CD4-positive, CD25-positive, alpha-beta regulatory T cell (primary cell): ENCODE data around the gene CYREN. TPM values are rescaled to one million over a fixed set of nuclear protein-coding genes. Genes with fewer than 3 reads are reported as not detected.
A peak's percentile ranks its signal among the peaks of the same experiment; 100 is the strongest.
"Not testable (repeated sequence)": the region's sequence is repeated elsewhere in the genome, so short reads cannot be mapped to it uniquely, and the experiment has no call there.

Experiments used
- ATAC-seq, 2 donors: fragments of 150-1000 bp; cut with Tn5 transposase; one replicate each; pipeline ENCODE4 v1.10.0; 2021; ENCODE audit warnings: low read depth in 2 of 2, moderate number of reproducible peaks in 2 of 2, moderate library complexity in 1 of 2
- DNase-seq, 3 donors: peaks; one replicate each; pipeline versions ENCODE4 v3.0.0 to v3.0.0-alpha.2; 2012 to 2022; ENCODE audit warnings: mixed read lengths in 1 of 3
- H3K27ac ChIP-seq: one replicate; pipeline ENCODE4 v1.7.0; 2013; ENCODE audit warnings: mild to moderate bottlenecking, low read length; ENCODE audit not compliant: insufficient read depth, poor library complexity, severe bottlenecking
- H3K27me3 ChIP-seq: one replicate; pipeline ENCODE4 v1.7.0; 2013; ENCODE audit warnings: low read length; ENCODE audit not compliant: control insufficient read depth, insufficient read depth
- H3K36me3 ChIP-seq: one replicate; pipeline ENCODE4 v1.7.0; 2013; ENCODE audit warnings: mild to moderate bottlenecking, low read length, moderate library complexity; ENCODE audit not compliant: control insufficient read depth, insufficient read depth
- H3K4me1 ChIP-seq: 2 replicates; pipeline ENCODE4 v1.7.0; 2013; ENCODE audit warnings: mild to moderate bottlenecking, low read length; ENCODE audit not compliant: insufficient read depth, control insufficient read depth, poor library complexity, severe bottlenecking
- H3K4me3 ChIP-seq: one replicate; pipeline ENCODE4 v1.7.0; 2013; ENCODE audit warnings: low read depth, mild to moderate bottlenecking, low read length, moderate library complexity
- H3K9me3 ChIP-seq, 2 experiments: 1 replicate in 1 of 2; 2 replicates in 1 of 2; pipeline ENCODE4 v1.7.0; 2013; ENCODE audit warnings: low read length in 2 of 2, mild to moderate bottlenecking in 1 of 2, moderate library complexity in 1 of 2; ENCODE audit not compliant: control insufficient read depth in 2 of 2
- H3K27ac Mint-ChIP-seq, 3 donors: one replicate each; pipeline ENCODE4 v1.8.0; 2020 to 2022; ENCODE audit warnings: mild to moderate bottlenecking in 3 of 3, mixed read lengths in 3 of 3, moderate library complexity in 2 of 3
- H3K27me3 Mint-ChIP-seq: one replicate; pipeline ENCODE4 v1.8.0; 2022; ENCODE audit warnings: mild to moderate bottlenecking, mixed read lengths
- H3K36me3 Mint-ChIP-seq: one replicate; pipeline ENCODE4 v1.8.0; 2020; ENCODE audit warnings: mixed read lengths
- H3K4me1 Mint-ChIP-seq, 4 donors: one replicate each; pipeline ENCODE4 v1.8.0; 2020 to 2022; ENCODE audit warnings: mixed read lengths in 4 of 4, mild to moderate bottlenecking in 1 of 4
- H3K4me3 Mint-ChIP-seq, 4 donors: one replicate each; pipeline ENCODE4 v1.8.0; 2020 to 2022; ENCODE audit warnings: mild to moderate bottlenecking in 4 of 4, mixed read lengths in 4 of 4, moderate library complexity in 3 of 4
- H3K9me3 Mint-ChIP-seq, 7 donors: one replicate each; pipeline ENCODE4 v1.8.0; 2020 to 2022; ENCODE audit warnings: mixed read lengths in 7 of 7, mild to moderate bottlenecking in 3 of 7, moderate library complexity in 2 of 7
- polyA plus RNA-seq, 4 donors: library from polyadenylated mRNA; unstranded; fragments of 300-500 nt; fragmentation: Illumina TruSeq; gene quantifications; one replicate each; pipeline ENCODE4 v1.2.3, GENCODE V29; 2021
- total RNA-seq: library from RNA; stranded (reverse); gene quantifications from one replicate; pipeline ENCODE4 v1.2.3, GENCODE V29; 2022

CYREN gene
- total and polyA plus RNA-seq, 5 donors from 2014 or later, result 20.1 to 39.8 (median 28.3) TPM

DNA sequence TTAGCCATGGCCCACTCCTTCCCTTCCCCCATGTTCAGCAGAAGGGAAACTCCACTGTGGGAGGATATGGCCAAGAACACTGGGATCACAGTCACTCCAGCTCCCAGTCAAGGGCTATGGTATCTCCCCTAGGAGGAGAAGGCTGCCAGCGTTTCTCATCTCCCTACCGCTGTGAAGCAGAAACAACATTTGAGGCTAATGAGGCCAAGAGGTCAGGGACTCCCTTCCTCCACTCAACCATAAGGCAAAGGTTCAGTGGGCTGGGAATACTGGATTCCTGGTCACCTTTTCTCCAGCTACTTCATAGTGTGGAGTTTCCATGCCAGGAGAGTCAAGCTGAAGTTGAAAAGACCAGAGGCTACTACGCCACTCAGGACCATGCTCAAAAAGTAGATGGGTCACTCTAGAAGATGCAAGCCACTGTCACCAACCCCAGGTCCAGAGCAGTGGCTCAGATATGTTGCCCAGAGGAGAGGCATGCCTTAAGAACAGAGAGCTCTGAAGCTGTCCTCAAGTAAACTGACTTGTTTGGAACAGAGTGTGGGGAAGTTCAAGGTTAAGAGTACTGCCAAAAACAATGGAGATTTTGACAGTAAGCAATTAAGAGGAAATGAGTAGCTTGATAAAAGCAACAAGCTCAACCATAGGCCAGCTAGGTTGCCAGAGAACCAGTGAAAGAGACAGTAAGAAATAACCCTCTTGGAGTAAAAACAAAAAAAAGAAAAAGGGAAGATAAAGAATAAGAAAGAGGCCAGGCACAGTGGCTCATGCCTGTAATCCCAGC, 26.4 kb downstream of the CYREN start:
- DNase-seq, result no peak
- Mint-ChIP-seq H3K27ac (peak overlapping the region in 2 of 3 donors; percentile 6 to 60), H3K27me3 (peaks cover 7% of the 10 kb centered on the region), H3K9me3 (peaks cover 0 to 12% (median 2%) of the 10 kb centered on the region in 7 donors), H3K4me3 (peak overlapping the region in 1 of 4 donors; percentile 13), H3K4me1 (peaks cover 1 to 38% (median 26%) of the 10 kb centered on the region in 4 donors), H3K36me3 (peaks cover 9% of the 10 kb centered on the region)
- Histone ChIP-seq H3K9me3 (no peaks in the 10 kb centered on the region), H3K4me1 (peaks cover 28% of the 10 kb centered on the region), H3K36me3 (no peaks in the 10 kb centered on the region), H3K27ac (no peak overlapping the region), H3K4me3 (no peak overlapping the region), H3K27me3 (no peaks in the 10 kb centered on the region)
- no peak for ATAC-seq

DNA sequence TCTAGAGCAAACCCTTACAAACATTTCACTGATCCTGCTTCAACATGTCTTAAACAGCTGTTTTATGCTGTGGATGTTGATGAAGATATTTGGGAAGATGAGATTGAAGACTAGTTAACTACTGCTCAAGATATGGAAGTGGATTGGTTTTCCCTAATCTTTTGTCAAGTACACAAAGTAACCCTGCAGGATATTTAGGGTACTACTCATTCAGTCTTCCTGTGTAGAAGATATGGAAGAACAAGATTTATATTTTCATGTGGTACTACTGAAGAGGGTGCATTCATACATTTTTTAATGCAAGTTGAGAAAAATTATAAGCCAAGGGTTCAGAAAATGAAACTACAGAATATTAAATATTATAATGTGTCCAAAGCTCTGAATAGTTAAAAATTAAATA, 40.9 kb downstream of the CYREN start:
- Histone ChIP-seq H3K27ac (no peak overlapping the region), H3K27me3 (no peaks in the 10 kb centered on the region)
- ATAC-seq, result no peak

DNA sequence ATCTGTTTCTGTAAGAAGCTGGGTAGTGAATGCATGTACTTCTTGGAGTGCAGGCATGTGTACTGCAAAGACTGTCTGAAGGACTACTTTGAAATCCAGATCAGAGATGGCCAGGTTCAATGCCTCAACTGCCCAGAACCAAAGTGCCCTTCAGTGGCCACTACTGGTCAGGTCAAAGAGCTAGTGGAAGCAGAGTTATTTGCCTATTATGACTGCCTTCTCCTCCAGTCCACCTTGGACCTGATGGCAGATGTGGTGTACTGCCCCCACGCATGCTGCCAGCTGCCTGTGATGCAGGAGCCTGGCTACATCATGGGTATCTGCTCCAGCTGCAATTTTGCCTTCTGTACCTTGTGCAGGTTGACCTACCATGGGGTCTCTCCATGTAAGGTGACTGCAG, 41.6 kb downstream of the CYREN start:
- peaks cover 6% of the 10 kb centered on the region for H3K36me3 Mint-ChIP-seq
- no peaks in the 10 kb centered on the region for H3K27me3 ChIP-seq
- no peaks in the 10 kb centered on the region for H3K27me3 Mint-ChIP-seq
- H3K4me3 ChIP-seq, result no peak overlapping the region
- no peak overlapping the region for H3K4me3 Mint-ChIP-seq
- H3K27ac Mint-ChIP-seq, result no peak overlapping the region
- no peak overlapping the region for H3K27ac ChIP-seq
- no peaks in the 10 kb centered on the region for H3K36me3 ChIP-seq
- ATAC-seq (no peak), DNase-seq (no peak)
- H3K4me1 Mint-ChIP-seq, result peaks cover 0 to 8% (median 6%) of the 10 kb centered on the region in 4 donors
- H3K4me1 ChIP-seq, result no peaks in the 10 kb centered on the region
- H3K9me3 ChIP-seq, result peaks cover 0 to 4% of the 10 kb centered on the region in 2 experiments
- H3K9me3 Mint-ChIP-seq, result peaks cover 0 to 15% (median 4%) of the 10 kb centered on the region in 7 donors

More for the DNA sequence above, 40.9 kb downstream of the CYREN start:
- no peak for DNase-seq
- Mint-ChIP-seq H3K9me3 (peaks cover 0 to 14% (median 3%) of the 10 kb centered on the region in 7 donors), H3K27ac (no peak overlapping the region), H3K4me1 (peaks cover 0 to 8% (median 4%) of the 10 kb centered on the region in 4 donors), H3K27me3 (no peaks in the 10 kb centered on the region), H3K4me3 (no peak overlapping the region), H3K36me3 (peaks cover 5% of the 10 kb centered on the region)
- Histone ChIP-seq H3K9me3 (peaks cover 0 to 4% of the 10 kb centered on the region in 2 experiments), H3K4me1 (no peaks in the 10 kb centered on the region), H3K4me3 (no peak overlapping the region), H3K36me3 (no peaks in the 10 kb centered on the region)

DNA sequence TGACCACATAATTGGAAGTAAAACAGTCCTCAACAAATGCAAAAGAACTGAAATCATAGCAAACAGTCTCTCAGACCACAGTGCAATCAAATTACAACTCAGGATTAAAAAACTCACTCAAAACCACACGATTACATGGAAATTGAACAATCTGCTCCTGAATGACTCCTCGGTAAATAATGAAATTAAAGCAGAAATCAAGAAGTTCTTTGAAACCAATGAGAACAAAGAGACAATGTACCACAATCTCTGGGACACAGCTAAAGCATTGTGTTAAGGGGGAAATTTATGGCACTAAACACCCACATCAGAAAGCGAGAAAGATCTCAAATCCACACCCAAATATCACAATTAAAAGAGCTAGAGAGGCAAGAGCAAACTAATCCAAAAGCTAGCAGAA, 45.9 kb downstream of the CYREN start:
- not testable (repeated sequence) for DNase-seq, H3K27ac ChIP-seq, ATAC-seq, H3K4me3 ChIP-seq, H3K4me1 Mint-ChIP-seq, H3K27me3 ChIP-seq, H3K36me3 ChIP-seq, H3K27ac Mint-ChIP-seq, H3K4me3 Mint-ChIP-seq, H3K27me3 Mint-ChIP-seq, H3K36me3 Mint-ChIP-seq, H3K9me3 ChIP-seq, H3K4me1 ChIP-seq
- peaks cover 0 to 12% (median 8%) of the 10 kb centered on the region in 7 donors for H3K9me3 Mint-ChIP-seq

DNA sequence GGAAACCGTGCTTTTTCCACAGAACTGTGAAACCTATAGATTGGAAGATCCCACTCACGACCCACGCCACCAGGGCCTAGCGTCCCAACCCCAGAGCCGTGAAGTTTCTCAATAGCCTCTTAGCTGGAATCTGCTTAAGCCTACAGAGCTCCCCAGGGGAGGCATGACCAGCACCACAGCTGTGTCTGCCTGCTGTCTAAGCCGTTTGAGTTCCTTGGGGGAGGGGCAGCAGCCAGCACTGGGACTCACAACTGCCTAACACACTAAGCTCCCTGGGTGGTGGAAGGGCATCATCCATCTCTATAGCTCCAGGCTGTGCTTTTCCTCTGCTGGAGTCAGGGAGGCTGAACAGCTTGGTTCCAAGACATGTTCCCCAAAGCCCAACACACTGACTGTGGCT, 48.6 kb downstream of the CYREN start:
- H3K4me3 Mint-ChIP-seq, result no peak overlapping the region
- no peaks in the 10 kb centered on the region for H3K4me1 ChIP-seq
- no peaks in the 10 kb centered on the region for H3K36me3 ChIP-seq
- no peak overlapping the region for H3K27ac Mint-ChIP-seq
- no peak overlapping the region for H3K27ac ChIP-seq
- H3K4me1 Mint-ChIP-seq, result peaks cover 0 to 8% (median 7%) of the 10 kb centered on the region in 4 donors
- H3K36me3 Mint-ChIP-seq, result peaks cover 28% of the 10 kb centered on the region
- no peak overlapping the region for H3K4me3 ChIP-seq
- peaks cover 0 to 8% of the 10 kb centered on the region in 2 experiments for H3K9me3 ChIP-seq
- no peaks in the 10 kb centered on the region for H3K27me3 Mint-ChIP-seq
- DNase-seq (no peak), ATAC-seq (no peak)
- H3K9me3 Mint-ChIP-seq, result peaks cover 0 to 18% (median 10%) of the 10 kb centered on the region in 7 donors
- no peaks in the 10 kb centered on the region for H3K27me3 ChIP-seq

DNA sequence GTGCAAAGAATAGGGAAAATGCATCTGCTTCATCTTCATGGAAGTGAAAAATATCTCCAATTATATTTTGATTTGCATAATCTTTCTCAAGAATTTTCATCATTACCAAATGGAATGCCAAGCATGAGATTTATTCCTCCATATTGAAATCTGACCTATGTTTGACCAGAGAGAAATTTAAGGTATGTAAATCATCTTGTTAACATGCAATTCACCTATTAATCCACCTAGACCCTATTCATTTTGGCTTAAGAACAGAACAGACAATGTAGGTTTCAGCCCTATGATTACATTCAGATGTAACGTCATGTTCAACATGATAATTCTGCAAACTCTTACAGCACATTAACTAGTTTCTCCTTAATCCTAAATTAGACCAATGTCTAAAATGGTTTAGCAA, 53.4 kb downstream of the CYREN start:
- Histone ChIP-seq H3K27ac (no peak overlapping the region), H3K9me3 (peaks cover 0 to 8% of the 10 kb centered on the region in 2 experiments), H3K4me1 (no peaks in the 10 kb centered on the region), H3K27me3 (no peaks in the 10 kb centered on the region), H3K4me3 (no peak overlapping the region), H3K36me3 (no peaks in the 10 kb centered on the region)
- Mint-ChIP-seq H3K9me3 (peaks cover 0 to 16% (median 7%) of the 10 kb centered on the region in 7 donors), H3K27ac (no peak overlapping the region), H3K4me1 (no peaks in the 10 kb centered on the region), H3K27me3 (no peaks in the 10 kb centered on the region), H3K4me3 (no peak overlapping the region), H3K36me3 (peaks cover 33% of the 10 kb centered on the region)
- no peak for ATAC-seq
- no peak for DNase-seq

Other genes with a start within 250 kb of the CYREN start
- gene AGBL3, start 184.2 kb downstream of the CYREN start, total RNA-seq, result 1.0 TPM
- gene AGBL3, start 184.2 kb downstream of the CYREN start, polyA plus RNA-seq, result under 1 TPM in 3 of 4 donors, not detected in 1; 0.37 to 0.81 (median 0.79) TPM
- gene TMEM140, start 22.6 kb downstream of the CYREN start, total RNA-seq, result 44.7 TPM
- 10 to 100 TPM; 18.9 to 39.3 (median 30.3) TPM for gene TMEM140, start 22.6 kb downstream of the CYREN start, polyA plus RNA-seq
- 34.9 TPM for gene WDR91, start 40.8 kb upstream of the CYREN start, total RNA-seq
- gene WDR91, start 40.8 kb upstream of the CYREN start, polyA plus RNA-seq, result 1 to 10 TPM; 3.4 to 4.7 (median 4.2) TPM
- not detected for gene STRA8, start 63.1 kb upstream of the CYREN start, total RNA-seq
- gene STRA8, start 63.1 kb upstream of the CYREN start, polyA plus RNA-seq, result not detected